Colonic mucosa (tissue), 4 donors: Measurements from ENCODE around the gene RASGRF1. TPM values are rescaled to one million over a fixed set of nuclear protein-coding genes. Genes with fewer than 3 reads are reported as not detected.

Experiments used
- DNase-seq: peaks from one replicate; pipeline ENCODE4 v3.0.0-alpha.2; 2020
- H3K27ac ChIP-seq: fragments of 200-600 bp; one replicate; pipeline ENCODE4 v1.8.0; 2021
- H3K27me3 ChIP-seq: fragments of 200-600 bp; one replicate; pipeline ENCODE4 v1.8.0; 2021
- H3K36me3 ChIP-seq: fragments of 200-600 bp; one replicate; pipeline ENCODE4 v1.8.0; 2021
- H3K4me1 ChIP-seq: fragments of 200-600 bp; one replicate; pipeline ENCODE4 v1.8.0; 2021; ENCODE audit warnings: mild to moderate bottlenecking
- H3K4me3 ChIP-seq: fragments of 200-600 bp; one replicate; pipeline ENCODE4 v1.8.0; 2021
- H3K9ac ChIP-seq, 2 donors: one replicate each; pipeline ENCODE4 v1.7.0; 2013; ENCODE audit warnings: control low read depth in 2 of 2, low read depth in 2 of 2, low read length in 2 of 2
- H3K9me3 ChIP-seq: fragments of 200-600 bp; one replicate; pipeline ENCODE4 v1.8.0; 2021
- CTCF ChIP-seq: fragments of 200-600 bp; IDR thresholded peaks from one replicate; pipeline ENCODE4 v1.8.0; 2022; ENCODE audit warnings: antibody characterized with exemption, mild to moderate bottlenecking
- intact Hi-C: fragments of 100-400 bp; cut with DNase I; formaldehyde crosslinking; loops from one replicate; pipeline ENCODE4 v1.14.1; 2022
- total RNA-seq, 2 donors: library from RNA; stranded (reverse); fragmentation: NEBNext Ultra II Directional in 1 of 2; extraction: Animal tissue kit (Norgen Biotek cat#: 25700) in 1 of 2; gene quantifications; one replicate each; pipeline ENCODE4 v1.2.1, GENCODE V29; 2021
- donor health status: healthy.
- donor health status: DM: no; HTN: no; CAD: no.
- donor health status: DM: no; HTN: no; CAD: no.

RASGRF1 gene
- total RNA-seq, 2 donors from 2014 or later, result 0.15 to 0.56 TPM

GRCh38 chr15:79132361-79132760, 41.8 kb upstream of the RASGRF1 start:
- no peaks in the 10 kb centered on the region for H3K27me3 ChIP-seq
- H3K36me3 ChIP-seq, result no peaks in the 10 kb centered on the region
- intact Hi-C loops, result no loop called here
- no peak for TF ChIP-seq CTCF
- H3K4me1 ChIP-seq, result no peaks in the 10 kb centered on the region
- H3K27ac ChIP-seq, result no peak overlapping the region
- no peaks in the 10 kb centered on the region for H3K9me3 ChIP-seq
- no peak overlapping the region for H3K4me3 ChIP-seq
- H3K9ac ChIP-seq, result no peak overlapping the region
- no peak for DNase-seq

DNA sequence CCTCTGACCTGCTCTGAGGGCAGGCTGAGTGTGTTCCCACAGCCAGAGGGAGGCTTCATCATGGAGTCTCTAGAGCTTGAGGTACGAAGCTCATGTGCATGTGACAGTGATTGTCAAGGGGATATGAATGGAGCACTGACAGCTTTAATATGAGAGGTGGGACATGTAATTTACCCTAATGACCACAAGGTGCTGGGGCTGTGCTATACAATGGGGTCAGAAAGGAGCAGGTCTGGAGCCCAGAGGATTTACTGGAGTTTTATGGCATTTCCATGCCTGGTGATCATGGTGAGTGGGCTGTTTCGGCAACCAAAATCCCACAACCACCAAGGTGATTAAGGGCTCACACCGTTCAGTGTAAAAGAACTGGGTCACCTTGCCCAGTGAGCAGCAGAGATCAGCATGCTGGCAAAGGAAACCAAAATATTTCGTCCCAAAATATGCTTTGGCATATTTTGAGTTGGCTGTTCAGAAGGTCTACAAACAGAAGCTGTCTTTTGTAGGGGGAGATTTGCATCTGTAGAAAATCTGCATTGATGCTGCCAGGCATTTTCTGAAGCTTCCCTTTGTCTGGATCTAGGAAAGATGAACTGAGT, 40.1 kb upstream of the RASGRF1 start:
- TF ChIP-seq CTCF, result no peak
- Histone ChIP-seq H3K27me3 (no peaks in the 10 kb centered on the region), H3K4me1 (no peaks in the 10 kb centered on the region), H3K9me3 (no peaks in the 10 kb centered on the region), H3K36me3 (no peaks in the 10 kb centered on the region), H3K4me3 (no peak overlapping the region), H3K9ac (no peak overlapping the region), H3K27ac (no peak overlapping the region)
- no peak for DNase-seq
- intact Hi-C loops, result no loop called here

GRCh38 chr15:79129235-79129634, 38.7 kb upstream of the RASGRF1 start:
- H3K27me3 ChIP-seq, result no peaks in the 10 kb centered on the region
- H3K27ac ChIP-seq, result no peak overlapping the region
- H3K4me1 ChIP-seq, result no peaks in the 10 kb centered on the region
- DNase-seq, result no peak
- no peak for TF ChIP-seq CTCF
- intact Hi-C loops, result no loop called here
- no peaks in the 10 kb centered on the region for H3K9me3 ChIP-seq
- no peak overlapping the region for H3K9ac ChIP-seq
- H3K36me3 ChIP-seq, result no peaks in the 10 kb centered on the region
- H3K4me3 ChIP-seq, result no peak overlapping the region

DNA sequence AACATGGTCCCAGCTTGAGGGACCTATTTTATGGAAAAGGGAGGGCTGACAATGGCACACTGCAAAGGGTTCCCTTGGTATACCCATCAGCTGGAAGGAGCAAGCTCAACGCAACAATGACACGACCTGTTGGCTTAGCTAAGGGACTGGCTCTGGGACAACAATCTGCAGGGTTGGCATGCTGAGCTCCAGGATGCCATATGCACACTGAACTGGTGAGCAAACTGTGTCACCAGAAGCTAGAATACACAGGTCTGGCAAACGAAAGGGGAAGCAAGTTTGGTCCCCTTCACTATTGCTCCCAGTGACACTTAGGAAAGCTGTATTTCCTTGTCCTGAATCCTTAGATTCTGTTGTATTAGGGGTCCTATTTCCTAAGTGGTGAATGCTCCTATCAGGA, 38.0 kb upstream of the RASGRF1 start:
- no peak overlapping the region for H3K9ac ChIP-seq
- no peaks in the 10 kb centered on the region for H3K9me3 ChIP-seq
- H3K27me3 ChIP-seq, result no peaks in the 10 kb centered on the region
- no peak for TF ChIP-seq CTCF
- H3K36me3 ChIP-seq, result no peaks in the 10 kb centered on the region
- no peak overlapping the region for H3K4me3 ChIP-seq
- no peak overlapping the region for H3K27ac ChIP-seq
- no peaks in the 10 kb centered on the region for H3K4me1 ChIP-seq
- DNase-seq, result no peak
- intact Hi-C loops, result no loop called here

- no peaks in the 10 kb centered on the region for H3K36me3 ChIP-seq
- no peaks in the 10 kb centered on the region for H3K9me3 ChIP-seq
- TF ChIP-seq CTCF, result no peak
- H3K27me3 ChIP-seq, result no peaks in the 10 kb centered on the region
- intact Hi-C loops, result no loop called here
- no peak overlapping the region for H3K27ac ChIP-seq
- no peak overlapping the region for H3K9ac ChIP-seq
- DNase-seq, result no peak
- H3K4me3 ChIP-seq, result no peak overlapping the region
- H3K4me1 ChIP-seq, result no peaks in the 10 kb centered on the region
These were observed 33.8 kb upstream of the RASGRF1 start for GRCh38 chr15:79124388-79124787.

- H3K36me3 ChIP-seq, result no peaks in the 10 kb centered on the region
- H3K27ac ChIP-seq, result no peak overlapping the region
- no peaks in the 10 kb centered on the region for H3K9me3 ChIP-seq
- H3K4me1 ChIP-seq, result no peaks in the 10 kb centered on the region
- no peak overlapping the region for H3K9ac ChIP-seq
- H3K27me3 ChIP-seq, result no peaks in the 10 kb centered on the region
- DNase-seq, result no peak
- no peak overlapping the region for H3K4me3 ChIP-seq
- intact Hi-C loops, result no loop called here
- no peak for TF ChIP-seq CTCF
These were observed 32.4 kb upstream of the RASGRF1 start for GRCh38 chr15:79122991-79123390.
